Measurements from ENCODE around the gene LCAT. TPM values are rescaled to one million over a fixed set of nuclear protein-coding genes. Genes with fewer than 3 reads are reported as not detected.

Gene LCAT
- total RNA-seq, 1 experiment from 2014 or later, result 17.8 TPM

DNA sequence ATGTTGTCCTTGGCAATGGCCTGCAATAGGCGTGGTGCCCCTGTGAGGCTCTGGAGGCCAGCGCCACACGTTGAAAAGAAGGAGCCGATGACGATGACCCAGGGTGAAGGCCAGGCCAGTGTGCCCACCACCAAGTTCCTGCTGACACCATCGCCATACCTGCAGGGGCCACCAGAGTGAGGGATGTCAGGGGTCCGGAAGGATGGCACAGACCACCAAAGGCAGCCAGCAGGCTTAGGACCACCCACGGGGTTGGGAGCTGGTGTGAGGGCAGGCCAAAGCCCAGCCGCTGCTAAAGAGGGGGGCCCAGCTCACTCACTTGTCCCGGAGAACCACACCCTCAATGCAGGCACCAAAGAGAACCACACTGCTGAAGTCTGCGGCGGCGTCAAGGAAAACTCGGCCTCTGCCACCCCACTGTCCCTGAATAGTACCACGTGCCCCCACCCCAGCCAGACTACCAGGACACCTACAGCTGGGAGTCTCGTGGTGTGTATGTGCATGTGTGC lies 6.5 kb upstream of the LCAT start:
- H3T11ph ChIP-seq (ENCODE audit: low read length), result no peak overlapping the region
- H2BK15ac ChIP-seq (ENCODE audit: low read depth, low read length), result no peak overlapping the region
- H3K9ac ChIP-seq (ENCODE audit: extremely low read depth, insufficient read length, low read length), result no peak overlapping the region
- Mint-ChIP-seq H3K4me1 (no peaks in the 10 kb centered on the region), H3K9me3 (no peaks in the 10 kb centered on the region), H3K4me3 (no peak overlapping the region), H3K36me3 (ENCODE audit: insufficient read depth in 1 of 3, low read depth in 3 of 3) (peaks cover 18 to 78% (median 53%) of the 10 kb centered on the region in 3 experiments; a peak in 6 of 7 replicates), H3K27ac (no peak overlapping the region), H3K27me3 (ENCODE audit: low read depth) (no peaks in the 10 kb centered on the region)
- H4K8ac ChIP-seq (replicated peaks; ENCODE audit: insufficient read length, low read depth, low read length), result no peak overlapping the region
- no peak overlapping the region for H2BK20ac ChIP-seq (ENCODE audit: low read depth, low read length, poor library complexity, severe bottlenecking)
- no peak overlapping the region for H3K27ac ChIP-seq (ENCODE audit: insufficient read length, low read depth, low read length)
- H2BK120ac ChIP-seq (ENCODE audit: low read depth, low read length, poor library complexity, severe bottlenecking), result no peak overlapping the region
- H3K23ac ChIP-seq (ENCODE audit: insufficient read length, low read depth, low read length), result no peak overlapping the region
- H4K20me1 ChIP-seq (ENCODE audit: control insufficient read depth, insufficient read depth, insufficient read length), result no peaks in the 10 kb centered on the region
- no peak overlapping the region for H2BK5ac ChIP-seq (ENCODE audit: insufficient read length, low read length)
- no peaks in the 10 kb centered on the region for H3K27me3 ChIP-seq (ENCODE audit: insufficient read depth, low read length)
- no peaks in the 10 kb centered on the region for H3K23me2 ChIP-seq (ENCODE audit: insufficient read length, low read depth, low read length, poor library complexity, severe bottlenecking)
- no peak overlapping the region for H2AFZ ChIP-seq (ENCODE audit: low read length)
- no CpG with 5 or more reads among the region's 16 CpGs for WGBS (ENCODE audit: extremely low coverage, insufficient read length, low lambda C conversion rate)
- H4K5ac ChIP-seq (ENCODE audit: insufficient read length, low read depth, low read length), result no peak overlapping the region
- no peak overlapping the region for H2BK12ac ChIP-seq (ENCODE audit: insufficient read length, low read depth, low read length)
- H3K56ac ChIP-seq (ENCODE audit: insufficient read length, low read depth, low read length), result no peak overlapping the region
- no peaks in the 10 kb centered on the region for H3K9me3 ChIP-seq (ENCODE audit: control insufficient read depth, low read depth, low read length)
- DNase-seq, result no peak
- no peak overlapping the region for H2AK5ac ChIP-seq (ENCODE audit: insufficient read length, low read length)
- H3K4me2 ChIP-seq (ENCODE audit: insufficient read depth, insufficient read length, low read length), result no peak overlapping the region
- H3K4ac ChIP-seq (ENCODE audit: low read depth, low read length), result no peak overlapping the region
- no peaks in the 10 kb centered on the region for H3K79me2 ChIP-seq (ENCODE audit: insufficient read depth, low read length)
- no peaks in the 10 kb centered on the region for H3K79me1 ChIP-seq (ENCODE audit: insufficient read depth, low read depth, low read length, poor library complexity, severe bottlenecking)
- no peak overlapping the region for H3K18ac ChIP-seq (ENCODE audit: insufficient read length, low read depth, low read length)
- TF ChIP-seq, protein P1, sequence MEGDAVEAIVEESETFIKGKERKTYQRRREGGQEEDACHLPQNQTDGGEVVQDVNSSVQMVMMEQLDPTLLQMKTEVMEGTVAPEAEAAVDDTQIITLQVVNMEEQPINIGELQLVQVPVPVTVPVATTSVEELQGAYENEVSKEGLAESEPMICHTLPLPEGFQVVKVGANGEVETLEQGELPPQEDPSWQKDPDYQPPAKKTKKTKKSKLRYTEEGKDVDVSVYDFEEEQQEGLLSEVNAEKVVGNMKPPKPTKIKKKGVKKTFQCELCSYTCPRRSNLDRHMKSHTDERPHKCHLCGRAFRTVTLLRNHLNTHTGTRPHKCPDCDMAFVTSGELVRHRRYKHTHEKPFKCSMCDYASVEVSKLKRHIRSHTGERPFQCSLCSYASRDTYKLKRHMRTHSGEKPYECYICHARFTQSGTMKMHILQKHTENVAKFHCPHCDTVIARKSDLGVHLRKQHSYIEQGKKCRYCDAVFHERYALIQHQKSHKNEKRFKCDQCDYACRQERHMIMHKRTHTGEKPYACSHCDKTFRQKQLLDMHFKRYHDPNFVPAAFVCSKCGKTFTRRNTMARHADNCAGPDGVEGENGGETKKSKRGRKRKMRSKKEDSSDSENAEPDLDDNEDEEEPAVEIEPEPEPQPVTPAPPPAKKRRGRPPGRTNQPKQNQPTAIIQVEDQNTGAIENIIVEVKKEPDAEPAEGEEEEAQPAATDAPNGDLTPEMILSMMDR (conservative IDR thresholded peaks at IDR 0.05), result no peak
- no peak overlapping the region for H4K91ac ChIP-seq (ENCODE audit: insufficient read length, low read depth, low read length)
- no peaks in the 10 kb centered on the region for H3K4me1 ChIP-seq (ENCODE audit: insufficient read depth, low read length)
- H3K14ac ChIP-seq (ENCODE audit: insufficient read depth, low read length), result no peak overlapping the region

Measured in H9 (cell line).